ENCODE measurements around the gene HECTD2.

DNA sequence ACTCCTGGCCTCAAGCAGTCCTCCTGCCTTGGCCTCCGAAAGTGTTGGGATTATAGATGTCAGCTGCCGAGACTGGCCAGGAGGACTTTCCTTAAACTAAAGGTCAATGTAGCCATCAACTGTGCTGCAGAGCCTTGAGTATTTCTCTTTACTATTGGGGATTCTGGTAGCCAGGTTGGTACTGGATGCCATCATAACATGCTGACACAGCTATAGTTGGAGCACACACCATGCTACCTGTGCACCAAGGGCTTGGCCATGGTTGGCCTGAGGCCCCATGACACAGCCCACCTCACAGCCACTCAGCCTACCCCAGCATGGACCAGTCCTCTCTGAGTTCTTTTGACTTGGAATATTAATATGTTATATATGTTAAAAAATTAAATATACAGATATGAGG, 54.4 kb downstream of the HECTD2 start:
- TF ChIP-seq, protein P1, sequence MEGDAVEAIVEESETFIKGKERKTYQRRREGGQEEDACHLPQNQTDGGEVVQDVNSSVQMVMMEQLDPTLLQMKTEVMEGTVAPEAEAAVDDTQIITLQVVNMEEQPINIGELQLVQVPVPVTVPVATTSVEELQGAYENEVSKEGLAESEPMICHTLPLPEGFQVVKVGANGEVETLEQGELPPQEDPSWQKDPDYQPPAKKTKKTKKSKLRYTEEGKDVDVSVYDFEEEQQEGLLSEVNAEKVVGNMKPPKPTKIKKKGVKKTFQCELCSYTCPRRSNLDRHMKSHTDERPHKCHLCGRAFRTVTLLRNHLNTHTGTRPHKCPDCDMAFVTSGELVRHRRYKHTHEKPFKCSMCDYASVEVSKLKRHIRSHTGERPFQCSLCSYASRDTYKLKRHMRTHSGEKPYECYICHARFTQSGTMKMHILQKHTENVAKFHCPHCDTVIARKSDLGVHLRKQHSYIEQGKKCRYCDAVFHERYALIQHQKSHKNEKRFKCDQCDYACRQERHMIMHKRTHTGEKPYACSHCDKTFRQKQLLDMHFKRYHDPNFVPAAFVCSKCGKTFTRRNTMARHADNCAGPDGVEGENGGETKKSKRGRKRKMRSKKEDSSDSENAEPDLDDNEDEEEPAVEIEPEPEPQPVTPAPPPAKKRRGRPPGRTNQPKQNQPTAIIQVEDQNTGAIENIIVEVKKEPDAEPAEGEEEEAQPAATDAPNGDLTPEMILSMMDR (IDR thresholded peaks at IDR 0.05; ENCODE audit: low read depth, low read length): no peak
- no peak for TF ChIP-seq EZH2phosphoT487 (IDR thresholded peaks at IDR 0.05; ENCODE audit: low read depth)
